ENCODE data around the gene APP.
A peak's percentile ranks its signal among the peaks of the same experiment; 100 is the strongest.
"Not testable (repeated sequence)": the region's sequence is repeated elsewhere in the genome, so short reads cannot be mapped to it uniquely, and the experiment has no call there.

The APP gene

GRCh38 chr21:26096494-26097371 lies 73.8 kb downstream of the APP start:
- DNase-seq: no peak

GRCh38 chr21:26095131-26095530 lies 75.4 kb downstream of the APP start:
- no peak for DNase-seq

GRCh38 chr21:26093122-26093521 lies 77.4 kb downstream of the APP start:
- no peak for DNase-seq

DNA sequence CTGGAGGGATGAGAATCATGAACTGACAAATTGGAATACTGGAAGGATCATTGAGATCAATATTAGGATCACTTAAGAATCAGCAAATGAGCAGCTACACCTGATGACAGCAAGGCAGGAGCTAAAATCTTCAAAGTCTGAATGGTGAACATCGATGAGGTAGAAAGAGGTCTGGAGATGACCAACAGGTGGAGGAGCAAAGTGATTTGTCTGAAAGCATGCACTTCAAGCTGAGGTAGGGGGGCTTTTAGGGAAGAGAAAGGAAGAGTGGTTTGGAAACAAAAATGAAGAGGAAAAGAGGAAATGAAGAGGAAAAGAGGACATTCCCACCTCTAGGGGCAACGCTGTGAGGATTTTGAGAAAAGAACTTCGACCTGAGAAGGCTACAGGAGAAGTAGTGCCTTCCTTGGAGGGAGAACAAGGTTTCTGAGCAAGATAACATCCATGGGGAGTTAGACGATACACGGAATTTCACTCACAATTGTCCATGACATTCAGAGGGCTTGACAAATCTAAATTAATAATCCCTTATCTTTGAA lies 79.0 kb downstream of the APP start:
- DNase-seq: no peak

DNA sequence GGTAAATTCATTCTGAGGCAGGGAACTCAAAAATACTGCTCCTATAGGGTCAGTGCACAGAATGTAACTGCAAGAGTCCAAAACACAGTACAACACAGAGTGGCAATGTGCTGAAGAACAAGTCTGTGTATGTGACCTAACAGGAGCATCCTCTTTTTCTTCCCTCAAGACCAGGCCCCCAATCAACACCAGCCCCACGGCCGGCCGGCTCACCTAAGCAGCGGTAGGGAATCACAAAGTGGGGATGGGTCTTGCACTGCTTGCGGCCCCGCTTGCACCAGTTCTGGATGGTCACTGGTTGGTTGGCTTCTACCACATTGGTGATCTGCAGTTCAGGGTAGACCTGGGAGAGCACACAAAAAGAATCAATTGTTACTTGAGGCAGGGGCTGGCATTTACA lies 80.8 kb downstream of the APP start:
- DNase-seq: no peak

DNA sequence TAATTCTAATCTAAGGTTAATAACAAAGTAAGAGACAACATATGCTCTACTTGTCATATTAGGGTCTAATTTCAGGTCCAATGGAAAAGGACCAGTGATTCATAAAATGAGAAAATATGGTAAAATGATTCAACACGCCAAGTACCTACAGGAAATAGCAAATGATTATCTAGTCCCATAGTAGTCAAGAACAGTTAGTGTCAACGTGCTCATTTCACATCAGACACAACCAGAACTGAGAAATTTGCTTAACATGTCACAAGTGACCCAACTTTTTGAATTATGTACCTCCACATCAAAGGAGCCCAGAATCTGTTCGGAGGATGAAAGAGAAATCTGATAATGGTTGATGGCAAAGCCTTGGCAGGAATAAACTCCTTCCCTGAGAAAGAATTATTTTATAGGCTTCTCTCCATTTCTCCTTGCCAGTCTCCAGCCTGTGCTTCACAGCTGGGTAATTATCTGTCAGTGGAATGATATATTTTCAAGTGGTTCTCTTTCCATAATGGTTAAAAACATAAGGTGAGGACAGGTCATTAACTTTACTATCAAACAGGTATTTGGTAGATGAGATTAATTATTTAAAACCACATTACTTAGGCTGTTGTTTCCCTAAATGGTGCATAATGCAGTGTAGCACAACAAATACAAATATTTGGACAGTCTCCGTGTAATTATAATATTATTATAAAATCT lies 83.2 kb downstream of the APP start:
- no peak for DNase-seq

DNA sequence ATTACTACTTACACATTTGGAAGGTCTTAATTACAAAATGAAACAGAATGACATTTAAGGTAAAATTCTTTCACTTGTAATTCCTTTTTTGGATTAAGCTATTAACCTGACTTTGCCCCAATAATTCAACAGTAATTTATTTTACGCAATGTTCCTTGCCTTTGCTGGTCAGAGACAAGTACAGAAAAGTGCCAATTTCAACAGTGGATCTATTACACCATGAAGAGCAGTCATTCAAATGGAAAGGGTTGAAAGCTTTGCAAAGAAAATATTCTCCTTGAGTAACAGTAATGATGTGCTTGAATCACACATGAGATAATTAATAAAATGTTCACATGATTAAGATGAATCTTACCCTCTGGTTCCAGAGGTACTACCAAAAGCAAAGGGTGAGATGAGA lies 84.7 kb downstream of the APP start:
- no peak for DNase-seq

DNA sequence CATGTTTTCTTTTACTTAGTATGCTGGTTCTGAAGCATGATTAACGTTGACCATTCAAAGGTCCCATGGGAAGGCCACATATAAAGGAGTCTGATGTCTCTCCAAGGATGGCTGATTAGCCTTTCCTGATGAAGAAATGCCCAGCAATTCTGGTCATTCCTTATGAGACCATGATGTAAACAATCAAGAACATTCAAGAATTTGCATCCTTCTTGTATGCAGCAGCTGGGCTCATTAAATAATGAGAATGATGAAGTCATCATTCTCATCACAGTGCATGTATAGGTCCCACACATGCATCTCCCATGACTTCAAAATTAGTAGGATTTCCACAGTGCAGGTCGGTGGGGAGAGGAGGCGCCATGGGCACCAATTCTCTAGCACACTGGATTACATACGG lies 85.4 kb downstream of the APP start:
- no peak for DNase-seq

DNA sequence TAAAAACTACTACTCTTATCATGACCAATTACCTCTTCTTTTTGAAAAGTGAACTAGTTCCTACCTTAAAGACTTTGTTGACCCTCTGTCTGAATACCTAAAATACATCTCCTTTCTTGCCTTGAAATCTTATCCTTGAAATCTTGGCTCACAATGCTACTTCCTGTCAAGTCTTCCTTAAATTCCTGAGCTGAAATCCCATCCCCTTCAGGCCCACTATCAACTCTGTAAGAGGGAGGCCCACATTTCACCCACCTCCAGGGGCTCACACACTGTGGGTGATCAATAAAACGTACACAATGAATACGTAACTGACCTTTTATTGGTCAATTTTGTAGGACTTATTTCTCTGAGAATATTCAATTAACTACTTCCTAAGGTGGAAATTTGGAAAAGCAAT lies 88.0 kb downstream of the APP start:
- DNase-seq: no peak

DNA sequence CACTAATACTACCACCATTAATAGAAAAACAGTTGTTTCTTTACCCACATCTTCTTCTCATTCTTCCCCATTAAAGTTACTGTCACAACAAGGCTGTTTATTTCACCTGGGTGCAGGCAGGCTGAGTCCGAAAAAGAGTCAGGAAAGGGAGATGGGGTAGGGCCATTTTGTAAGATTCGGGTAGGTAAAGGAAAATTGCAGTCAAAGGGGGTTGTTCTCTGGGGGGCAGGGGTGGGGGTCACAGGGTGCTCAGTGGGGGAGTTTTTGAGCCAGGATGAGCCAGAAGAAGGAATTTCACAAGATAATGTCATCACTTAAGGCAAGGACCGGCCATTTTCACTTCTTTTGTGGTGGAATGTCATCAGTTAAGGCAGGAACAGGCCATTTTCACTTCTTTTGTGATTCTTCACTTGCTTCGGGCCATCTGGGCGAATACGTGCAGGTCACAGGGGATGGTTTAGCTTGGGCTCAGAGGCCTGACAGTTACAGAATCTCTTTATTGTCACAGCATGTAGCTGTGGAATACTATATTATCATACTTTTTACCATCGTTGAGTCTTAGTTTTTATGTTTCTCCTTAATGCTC lies 89.3 kb downstream of the APP start:
- DNase-seq: not testable (repeated sequence)

DNA sequence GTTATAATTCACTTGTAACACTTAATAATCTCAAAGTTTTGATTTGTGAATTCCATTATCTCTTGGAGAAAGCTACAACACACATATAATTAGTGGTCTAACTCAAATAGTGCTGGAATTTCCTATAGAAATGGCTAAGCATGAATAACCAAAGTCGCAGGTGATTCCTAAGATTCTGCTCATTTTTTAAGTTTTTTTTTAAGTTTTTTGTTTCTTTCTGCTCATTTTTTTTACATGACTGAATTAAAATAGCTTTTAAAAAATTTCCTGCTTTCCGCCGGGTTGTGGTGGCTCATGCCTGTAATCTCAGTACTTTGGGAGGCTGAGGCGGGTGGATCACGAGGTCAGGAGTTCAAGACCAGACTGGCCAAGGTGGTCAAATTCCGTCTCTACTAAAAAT lies 90.4 kb downstream of the APP start:
- DNase-seq: no peak

DNA sequence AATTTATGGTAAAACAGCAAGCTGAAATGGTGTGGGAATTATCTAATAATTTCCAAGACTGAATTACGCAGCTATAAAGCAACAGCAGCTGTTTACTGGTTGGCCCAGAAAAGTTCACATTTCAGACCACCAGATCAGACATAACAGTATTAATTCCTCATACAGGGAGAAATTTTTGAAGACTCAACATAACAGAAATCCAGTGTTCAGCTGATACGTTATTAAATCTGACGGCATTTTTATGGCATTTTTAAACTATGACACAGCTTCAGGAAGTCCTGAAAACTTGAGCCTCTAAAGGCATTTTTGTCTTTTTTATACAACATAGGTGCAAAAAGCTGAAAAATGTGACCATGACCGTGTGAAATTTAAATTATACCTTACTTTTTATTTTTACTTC lies 91.2 kb downstream of the APP start:
- DNase-seq: no peak

GRCh38 chr21:26077521-26077920 lies 93.0 kb downstream of the APP start:
- DNase-seq: no peak

GRCh38 chr21:26072666-26073615 lies 97.6 kb downstream of the APP start:
- DNase-seq: no peak

DNA sequence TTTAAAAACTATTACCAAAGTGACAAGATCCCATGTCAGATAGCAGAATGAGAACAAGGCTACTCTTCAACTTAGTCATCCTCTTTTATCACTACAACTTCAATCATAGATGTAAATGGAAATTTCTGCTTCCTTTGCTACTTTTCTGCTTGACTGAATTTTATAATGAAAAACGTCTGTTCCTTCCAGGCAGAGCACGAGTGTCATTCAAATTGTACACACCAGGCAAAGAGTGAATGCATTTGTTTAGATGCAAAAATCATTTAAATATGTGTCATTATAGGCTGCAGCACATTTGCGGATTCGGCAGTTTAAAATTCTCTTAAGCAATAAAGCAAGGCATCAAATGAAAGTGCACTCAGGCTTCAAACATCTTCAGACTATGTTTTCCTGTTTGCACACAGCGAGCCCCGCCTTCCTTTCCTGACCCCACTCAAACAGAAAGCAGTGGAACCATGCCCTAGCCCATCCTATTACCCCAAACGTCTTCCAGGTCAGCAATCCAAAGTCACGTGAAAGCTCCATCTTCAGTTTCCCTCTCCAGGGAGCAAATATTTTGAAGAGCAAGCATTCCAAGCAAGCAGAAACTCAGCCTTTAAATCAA lies 99.6 kb downstream of the APP start:
- DNase-seq: peak; percentile 61

- DNase-seq: no peak
Measured at GRCh38 chr21:26070121-26070520, 100.4 kb downstream of the APP start.

DNA sequence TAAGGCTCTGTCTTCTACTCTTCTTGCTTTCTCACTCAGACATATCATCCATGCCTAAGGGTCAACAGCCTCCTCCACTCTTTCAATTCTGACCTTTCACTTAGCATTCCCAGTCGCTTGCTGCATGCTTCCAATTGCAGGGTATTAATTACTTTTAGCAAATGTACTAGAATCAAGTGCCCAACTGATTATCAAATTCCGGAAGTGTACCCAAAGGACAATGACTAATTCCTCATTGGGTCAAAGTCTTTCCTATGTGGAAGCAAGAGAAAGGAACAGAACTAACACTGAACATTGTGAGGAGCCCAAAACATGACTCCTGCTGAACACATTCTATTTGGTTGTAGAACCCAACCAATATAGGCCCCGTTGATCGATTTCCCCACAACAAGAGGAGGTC lies 101.8 kb downstream of the APP start:
- no peak for DNase-seq

DNA sequence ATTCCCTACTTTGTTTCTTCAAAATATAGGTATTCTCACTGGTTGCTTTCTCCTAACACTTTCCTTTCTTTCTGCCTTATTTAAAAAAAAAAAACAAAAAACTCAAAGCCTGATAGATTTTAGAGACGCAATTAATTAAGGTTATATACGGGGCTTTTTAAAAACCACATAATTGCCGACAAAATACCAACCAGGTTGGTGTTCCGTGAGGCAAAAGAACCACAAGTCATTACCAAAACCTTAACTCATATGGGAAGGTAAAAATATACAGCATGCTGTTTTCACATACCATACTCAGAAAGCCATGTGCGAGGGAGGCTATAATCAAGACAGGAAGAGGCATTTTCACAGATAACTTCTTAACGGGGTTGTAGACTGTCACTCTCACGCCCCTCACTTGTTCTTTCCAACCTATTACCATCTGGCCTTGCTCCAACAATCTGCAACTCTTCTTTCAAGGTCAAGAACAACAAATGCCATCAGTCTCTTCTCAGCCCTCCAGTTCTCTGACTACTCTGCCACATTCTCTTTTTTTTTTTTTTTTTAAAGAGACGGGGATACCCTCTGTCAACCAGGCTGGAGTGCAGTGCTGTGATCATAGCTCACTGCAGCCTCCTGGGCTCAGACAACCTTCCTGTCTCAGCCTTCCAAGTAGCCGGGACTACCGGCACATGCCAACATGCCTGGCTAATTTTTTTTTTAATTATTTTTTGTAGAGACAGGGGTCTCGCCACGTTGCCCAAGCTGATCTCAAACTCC lies 102.6 kb downstream of the APP start:
- DNase-seq: peak; percentile 15

- DNase-seq: no peak
Measured at GRCh38 chr21:26064506-26064905, 106.1 kb downstream of the APP start.

DNA sequence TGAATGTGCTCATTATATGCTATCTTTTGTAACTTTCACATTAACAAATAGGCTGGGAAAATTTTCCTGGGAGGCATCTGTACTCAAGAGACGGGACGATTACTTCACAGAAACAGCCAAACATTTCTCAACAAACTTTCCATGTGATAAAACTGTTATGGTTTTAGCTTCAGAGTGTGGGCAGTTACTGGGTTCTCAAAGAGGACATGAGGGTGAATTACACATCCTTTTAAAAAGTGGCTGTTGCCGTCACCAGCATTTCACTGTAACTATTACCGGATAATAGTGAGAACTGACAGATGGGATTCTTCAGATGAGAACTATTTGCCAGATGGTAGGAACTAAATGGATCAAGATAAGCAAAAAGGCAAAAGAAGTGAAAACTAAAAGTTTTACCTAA lies 109.1 kb downstream of the APP start:
- no peak for DNase-seq

All from CD4-positive, alpha-beta T cell treated with Interleukin-6 for 4 hours (primary cell).